Measurements from ENCODE around the gene RBMS2. TPM values are rescaled to one million over a fixed set of nuclear protein-coding genes. Genes with fewer than 3 reads are reported as not detected.
A peak's percentile ranks its signal among the peaks of the same experiment; 100 is the strongest.

RBMS2 gene
- total RNA-seq, 1 donor from 2014 or later, result 20.6 TPM

DNA sequence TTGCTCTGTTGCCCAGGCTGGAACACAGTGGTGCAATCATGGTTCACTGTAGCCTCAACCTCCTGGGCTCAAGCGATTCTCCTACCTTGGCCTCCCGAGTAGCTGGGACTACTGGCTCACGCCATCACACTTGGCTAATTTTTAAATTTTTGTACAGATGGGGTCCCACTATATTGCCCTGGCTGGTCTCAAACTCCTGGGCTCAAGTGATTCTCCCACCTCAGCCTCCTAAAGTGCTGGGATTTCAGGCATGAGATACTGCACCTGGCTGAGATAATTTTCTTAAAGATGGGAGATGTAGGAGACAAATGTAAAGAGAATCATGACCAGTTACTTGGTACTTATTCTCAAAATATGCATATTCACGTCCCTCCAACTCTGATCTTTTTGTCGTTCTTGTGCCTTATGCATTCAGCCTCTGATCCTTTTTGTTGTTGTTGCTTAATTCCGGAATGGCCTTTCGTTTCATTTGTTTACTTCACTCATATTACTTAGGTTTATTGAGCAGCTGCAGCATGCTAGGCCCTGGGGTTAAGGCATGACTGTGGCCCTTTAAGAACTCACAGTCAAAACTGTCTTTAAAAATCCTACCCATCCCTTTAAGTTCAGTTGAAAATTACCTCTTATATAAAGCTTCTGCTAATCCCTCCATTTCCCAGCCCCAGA is 8.9 kb downstream of the RBMS2 start:
- DNase-seq (ENCODE audit: extremely low spot score in 2 of 2), result no peak
- TF ChIP-seq, protein P1, sequence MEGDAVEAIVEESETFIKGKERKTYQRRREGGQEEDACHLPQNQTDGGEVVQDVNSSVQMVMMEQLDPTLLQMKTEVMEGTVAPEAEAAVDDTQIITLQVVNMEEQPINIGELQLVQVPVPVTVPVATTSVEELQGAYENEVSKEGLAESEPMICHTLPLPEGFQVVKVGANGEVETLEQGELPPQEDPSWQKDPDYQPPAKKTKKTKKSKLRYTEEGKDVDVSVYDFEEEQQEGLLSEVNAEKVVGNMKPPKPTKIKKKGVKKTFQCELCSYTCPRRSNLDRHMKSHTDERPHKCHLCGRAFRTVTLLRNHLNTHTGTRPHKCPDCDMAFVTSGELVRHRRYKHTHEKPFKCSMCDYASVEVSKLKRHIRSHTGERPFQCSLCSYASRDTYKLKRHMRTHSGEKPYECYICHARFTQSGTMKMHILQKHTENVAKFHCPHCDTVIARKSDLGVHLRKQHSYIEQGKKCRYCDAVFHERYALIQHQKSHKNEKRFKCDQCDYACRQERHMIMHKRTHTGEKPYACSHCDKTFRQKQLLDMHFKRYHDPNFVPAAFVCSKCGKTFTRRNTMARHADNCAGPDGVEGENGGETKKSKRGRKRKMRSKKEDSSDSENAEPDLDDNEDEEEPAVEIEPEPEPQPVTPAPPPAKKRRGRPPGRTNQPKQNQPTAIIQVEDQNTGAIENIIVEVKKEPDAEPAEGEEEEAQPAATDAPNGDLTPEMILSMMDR (IDR thresholded peaks at IDR 0.05), result no peak
- TF ChIP-seq POLR2AphosphoS5 (IDR thresholded peaks at IDR 0.05; ENCODE audit: insufficient read depth in 1 of 2, low read depth in 1 of 2) (no peak), POLR2A (IDR thresholded peaks at IDR 0.05) (no peak)
- H3K4me3 ChIP-seq, result no peak overlapping the region
- H3K27ac ChIP-seq, result peak overlapping the region; percentile 62
- intact Hi-C loops (cut with DNase I), result no loop called here
- H3K36me3 ChIP-seq, result no peaks in the 10 kb centered on the region
- no peaks in the 10 kb centered on the region for H3K27me3 ChIP-seq
- peaks cover 50% of the 10 kb centered on the region for H3K4me1 ChIP-seq
- H3K9me3 ChIP-seq, result no peaks in the 10 kb centered on the region

DNA sequence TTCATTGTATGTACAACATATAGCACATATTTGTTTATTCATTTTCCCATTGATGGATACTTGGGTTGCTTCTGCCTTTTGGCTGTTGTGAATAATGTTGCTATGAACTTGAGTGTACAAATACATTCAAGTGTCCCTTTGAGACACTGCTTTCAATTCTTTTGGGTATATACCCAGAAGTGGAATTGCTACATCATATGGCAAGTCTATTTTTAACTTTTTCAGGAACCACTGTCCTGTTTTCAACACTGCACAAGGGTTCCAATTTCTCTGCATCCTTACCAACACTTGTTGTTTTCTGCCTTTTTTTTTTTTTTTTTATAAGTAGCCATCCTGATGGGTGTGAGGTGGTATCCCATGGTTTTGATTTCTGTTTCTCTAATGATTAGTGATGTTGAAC is 15.9 kb downstream of the RBMS2 start:
- Histone ChIP-seq H3K4me1 (peaks cover 26% of the 10 kb centered on the region), H3K4me3 (no peak overlapping the region), H3K36me3 (no peaks in the 10 kb centered on the region), H3K27me3 (no peaks in the 10 kb centered on the region), H3K9me3 (no peaks in the 10 kb centered on the region), H3K27ac (no peak overlapping the region)
- DNase-seq (ENCODE audit: extremely low spot score in 2 of 2), result no peak
- intact Hi-C loops (cut with DNase I), result no loop called here
- TF ChIP-seq POLR2A (IDR thresholded peaks at IDR 0.05) (no peak), POLR2AphosphoS5 (IDR thresholded peaks at IDR 0.05; ENCODE audit: insufficient read depth in 1 of 2, low read depth in 1 of 2) (no peak)
- TF ChIP-seq, protein P1 (IDR thresholded peaks at IDR 0.05), result no peak

DNA sequence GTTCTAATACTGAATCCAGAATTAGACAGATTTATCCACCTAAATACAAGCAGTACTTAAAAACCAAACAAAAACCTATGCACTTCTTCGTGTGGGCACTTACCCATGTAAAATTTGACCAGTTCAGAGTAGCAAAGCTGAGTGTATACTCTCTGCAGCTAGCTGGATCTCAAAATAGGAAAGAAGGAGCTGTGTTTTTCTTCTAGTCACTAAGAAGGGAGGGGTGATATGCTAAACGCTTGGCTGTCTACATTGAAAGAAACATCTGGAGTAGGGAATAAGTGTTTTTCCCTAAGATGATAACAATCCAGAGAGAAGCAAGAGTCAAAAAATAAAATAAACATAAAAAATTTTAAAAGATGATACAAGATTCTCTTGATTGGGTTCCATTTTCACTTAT is 20.0 kb downstream of the RBMS2 start:
- no peak overlapping the region for H3K27ac ChIP-seq
- intact Hi-C loops (cut with DNase I), result no loop called here
- no peak for DNase-seq (ENCODE audit: extremely low spot score in 2 of 2)

DNA sequence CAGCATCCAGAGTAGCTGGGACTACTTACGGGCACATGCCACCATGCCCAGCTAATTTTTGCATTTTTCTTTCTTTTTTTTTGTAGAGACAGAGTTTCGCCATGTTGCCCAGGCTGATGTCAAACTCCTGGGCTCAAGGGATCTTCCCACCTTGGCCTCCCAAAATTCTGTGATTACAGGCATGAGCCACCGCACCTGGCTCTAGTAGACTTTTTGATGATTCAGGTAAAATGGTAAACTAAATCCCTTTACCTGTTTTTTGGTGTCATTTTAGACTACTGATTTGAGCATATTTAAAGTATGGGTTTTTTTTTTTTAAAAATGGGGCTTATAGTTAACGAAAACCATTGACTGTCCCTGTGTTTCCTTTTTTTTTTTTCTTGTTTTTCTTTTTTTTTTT is 20.5 kb downstream of the RBMS2 start:
- H3K27ac ChIP-seq, result no peak overlapping the region
- intact Hi-C loops (cut with DNase I), result no loop called here
- TF ChIP-seq POLR2A (IDR thresholded peaks at IDR 0.05) (no peak), POLR2AphosphoS5 (IDR thresholded peaks at IDR 0.05; ENCODE audit: insufficient read depth in 1 of 2, low read depth in 1 of 2) (no peak)
- TF ChIP-seq, protein P1 (IDR thresholded peaks at IDR 0.05), result no peak
- DNase-seq (ENCODE audit: extremely low spot score in 2 of 2), result no peak
- no peaks in the 10 kb centered on the region for H3K27me3 ChIP-seq
- no peak overlapping the region for H3K4me3 ChIP-seq
- H3K9me3 ChIP-seq, result no peaks in the 10 kb centered on the region
- peaks cover 20% of the 10 kb centered on the region for H3K4me1 ChIP-seq
- no peaks in the 10 kb centered on the region for H3K36me3 ChIP-seq

More for the DNA sequence above, 20.0 kb downstream of the RBMS2 start:
- no peaks in the 10 kb centered on the region for H3K36me3 ChIP-seq
- no peaks in the 10 kb centered on the region for H3K27me3 ChIP-seq
- H3K4me3 ChIP-seq, result no peak overlapping the region
- TF ChIP-seq POLR2A (IDR thresholded peaks at IDR 0.05) (no peak), POLR2AphosphoS5 (IDR thresholded peaks at IDR 0.05; ENCODE audit: insufficient read depth in 1 of 2, low read depth in 1 of 2) (no peak)
- TF ChIP-seq, protein P1 (IDR thresholded peaks at IDR 0.05), result no peak
- H3K9me3 ChIP-seq, result no peaks in the 10 kb centered on the region
- peaks cover 25% of the 10 kb centered on the region for H3K4me1 ChIP-seq

DNA sequence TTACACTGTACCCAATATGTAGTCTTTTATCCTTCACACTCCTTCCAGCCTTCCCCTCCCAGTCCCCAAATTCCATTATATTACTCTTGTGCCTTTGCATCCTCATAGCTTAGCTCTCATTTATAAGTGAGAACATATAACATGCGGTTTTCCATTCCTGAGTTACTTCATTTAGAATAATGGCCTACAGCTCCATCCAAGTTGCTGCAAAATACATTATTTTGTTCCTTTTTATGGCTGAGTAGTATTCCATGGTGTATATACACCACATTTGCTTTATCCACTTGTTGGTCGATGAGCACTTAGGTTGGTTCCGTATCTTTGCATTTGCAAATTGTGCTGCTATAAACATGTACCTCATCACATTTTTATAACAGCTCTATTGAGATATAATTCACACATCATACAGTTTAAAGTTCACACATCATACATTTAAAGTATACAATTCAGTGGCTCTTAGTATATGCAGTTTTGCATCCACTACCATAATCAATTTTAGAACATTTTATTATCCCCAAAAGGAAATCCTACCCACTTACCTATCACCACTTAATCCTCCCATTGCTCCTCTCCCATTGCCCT is 23.5 kb downstream of the RBMS2 start:
- Histone ChIP-seq H3K36me3 (no peaks in the 10 kb centered on the region), H3K4me3 (no peak overlapping the region), H3K27me3 (no peaks in the 10 kb centered on the region), H3K9me3 (no peaks in the 10 kb centered on the region), H3K27ac (no peak overlapping the region), H3K4me1 (peaks cover 8% of the 10 kb centered on the region)
- TF ChIP-seq, protein P1 (IDR thresholded peaks at IDR 0.05), result no peak
- TF ChIP-seq POLR2AphosphoS5 (IDR thresholded peaks at IDR 0.05; ENCODE audit: insufficient read depth in 1 of 2, low read depth in 1 of 2) (no peak), POLR2A (IDR thresholded peaks at IDR 0.05) (no peak)
- no peak for DNase-seq (ENCODE audit: extremely low spot score in 2 of 2)
- intact Hi-C loops (cut with DNase I), result no loop called here

All from vagina (tissue), 2 donors.